Activated CD8-positive, alpha-beta T cell treated with anti-CD3 and anti-CD28 coated beads, Interleukin-2, amount 10 ng/mL, durations not matched to agents 7 days and 5 days (primary cell): ENCODE measurements around the gene PTGES. TPM values are rescaled to one million over a fixed set of nuclear protein-coding genes. Genes with fewer than 3 reads are reported as not detected.

ENCODE experiments used
- ATAC-seq: fragments of 150-1000 bp; cut with Tn5 transposase; one replicate; pipeline ENCODE4 v1.10.0; 2021; ENCODE audit warnings: moderate library complexity
- CTCF ChIA-PET: fragments of 350-600 bp; sonication (Branson Sonifier 250); formaldehyde crosslinking; loops from one replicate; lab custom pipeline; 2021; ENCODE audit warnings: antibody characterized with exemption; lab: Charles Lee
- POLR2A ChIA-PET: fragments of 350-600 bp; sonication (Branson Sonifier 250); formaldehyde crosslinking; loops from one replicate; lab custom pipeline; 2021; ENCODE audit warnings: antibody characterized with exemption; lab: Charles Lee
- DNase-seq: peaks from one replicate; pipeline ENCODE4 v3.0.0-alpha.2; 2020
- H3K27ac Mint-ChIP-seq: one replicate; pipeline ENCODE4 v1.8.0; 2021; ENCODE audit warnings: mild to moderate bottlenecking, mixed read lengths
- H3K27me3 Mint-ChIP-seq: one replicate; pipeline ENCODE4 v1.8.0; 2021; ENCODE audit warnings: low read depth, mixed read lengths
- H3K36me3 Mint-ChIP-seq: one replicate; pipeline ENCODE4 v1.8.0; 2021; ENCODE audit warnings: low read depth, mixed read lengths
- H3K4me1 Mint-ChIP-seq: one replicate; pipeline ENCODE4 v1.8.0; 2021; ENCODE audit warnings: low read depth, mixed read lengths
- H3K4me3 Mint-ChIP-seq: one replicate; pipeline ENCODE4 v1.8.0; 2021; ENCODE audit warnings: mild to moderate bottlenecking, mixed read lengths
- H3K9me3 Mint-ChIP-seq: one replicate; pipeline ENCODE4 v1.8.0; 2022; ENCODE audit warnings: mixed read lengths; ENCODE audit not compliant: insufficient read depth
- total RNA-seq, 2 experiments: library from RNA; stranded (reverse); gene quantifications; one replicate each; pipeline ENCODE4 v1.2.3, GENCODE V29; 2021

The PTGES gene
- total RNA-seq, 2 experiments from 2014 or later: not detected

DNA sequence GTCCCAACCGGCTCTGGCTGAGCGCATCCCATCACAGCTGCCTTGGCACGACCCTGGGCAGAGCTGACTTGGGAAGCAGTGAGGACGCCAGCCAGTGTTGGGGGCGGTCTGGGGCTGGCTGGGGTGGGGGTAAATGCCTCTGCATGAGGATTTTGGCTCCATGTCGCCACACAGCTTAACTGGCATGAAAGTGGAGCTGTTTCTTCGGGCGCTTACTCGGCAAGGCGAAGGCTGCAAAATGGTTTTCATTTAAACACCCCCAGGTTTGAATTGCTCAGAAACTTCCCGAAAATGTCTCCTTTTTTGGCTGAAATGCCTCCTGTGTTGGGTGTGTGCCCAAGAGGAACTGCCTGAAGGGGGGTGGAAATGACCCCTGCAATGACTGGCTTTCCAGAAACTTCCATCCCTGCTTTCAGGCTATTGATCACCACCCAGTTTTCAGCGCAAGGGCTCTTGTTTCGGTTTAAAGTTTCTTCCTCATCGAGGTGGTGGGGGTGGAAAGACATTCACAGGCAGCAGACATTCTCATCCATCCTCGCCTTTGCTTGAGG is 38.3 kb downstream of the PTGES start:
- ChIA-PET POLR2A (no interaction called here), CTCF (interaction anchor here (0.6 to 2.1 kb wide), 2 partner anchors 12 to 23 kb away, joined by 3 to 17 read pairs; no protein-coding TSS in a partner anchor)
- H3K27ac Mint-ChIP-seq: no peak overlapping the region
- H3K4me3 Mint-ChIP-seq: no peak overlapping the region
- H3K4me1 Mint-ChIP-seq: peaks cover 30% of the 10 kb centered on the region
- H3K9me3 Mint-ChIP-seq: no peaks in the 10 kb centered on the region
- no peaks in the 10 kb centered on the region for H3K36me3 Mint-ChIP-seq
- DNase-seq (no peak), ATAC-seq (no peak)
- H3K27me3 Mint-ChIP-seq: peaks cover 10% of the 10 kb centered on the region

DNA sequence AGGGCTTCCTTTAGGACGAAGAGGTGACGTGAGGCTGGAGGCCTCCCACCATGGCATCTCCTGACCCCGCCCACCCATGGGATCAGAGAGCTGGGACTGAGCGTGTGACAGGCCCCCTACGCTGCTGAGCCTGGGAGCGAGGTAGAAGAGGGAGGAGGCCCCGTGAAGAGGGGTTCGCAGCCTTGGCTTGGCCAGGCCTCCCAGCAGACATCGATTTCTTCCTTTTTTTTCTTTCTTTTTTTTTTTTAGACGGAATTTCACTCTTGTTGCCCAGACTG is 39.5 kb downstream of the PTGES start:
- CTCF ChIA-PET: interaction anchor here (1.1 to 2.2 kb wide), 4 partner anchors 13 to 89 kb away, joined by 4 to 6 read pairs (median 5); no protein-coding TSS in a partner anchor
- H3K4me3 Mint-ChIP-seq: no peak overlapping the region
- peaks cover 30% of the 10 kb centered on the region for H3K4me1 Mint-ChIP-seq
- no peak overlapping the region for H3K27ac Mint-ChIP-seq
- no peaks in the 10 kb centered on the region for H3K36me3 Mint-ChIP-seq
- peaks cover 10% of the 10 kb centered on the region for H3K27me3 Mint-ChIP-seq
- POLR2A ChIA-PET: no interaction called here
- ATAC-seq: no peak
- H3K9me3 Mint-ChIP-seq: no peaks in the 10 kb centered on the region
- DNase-seq: no peak

DNA sequence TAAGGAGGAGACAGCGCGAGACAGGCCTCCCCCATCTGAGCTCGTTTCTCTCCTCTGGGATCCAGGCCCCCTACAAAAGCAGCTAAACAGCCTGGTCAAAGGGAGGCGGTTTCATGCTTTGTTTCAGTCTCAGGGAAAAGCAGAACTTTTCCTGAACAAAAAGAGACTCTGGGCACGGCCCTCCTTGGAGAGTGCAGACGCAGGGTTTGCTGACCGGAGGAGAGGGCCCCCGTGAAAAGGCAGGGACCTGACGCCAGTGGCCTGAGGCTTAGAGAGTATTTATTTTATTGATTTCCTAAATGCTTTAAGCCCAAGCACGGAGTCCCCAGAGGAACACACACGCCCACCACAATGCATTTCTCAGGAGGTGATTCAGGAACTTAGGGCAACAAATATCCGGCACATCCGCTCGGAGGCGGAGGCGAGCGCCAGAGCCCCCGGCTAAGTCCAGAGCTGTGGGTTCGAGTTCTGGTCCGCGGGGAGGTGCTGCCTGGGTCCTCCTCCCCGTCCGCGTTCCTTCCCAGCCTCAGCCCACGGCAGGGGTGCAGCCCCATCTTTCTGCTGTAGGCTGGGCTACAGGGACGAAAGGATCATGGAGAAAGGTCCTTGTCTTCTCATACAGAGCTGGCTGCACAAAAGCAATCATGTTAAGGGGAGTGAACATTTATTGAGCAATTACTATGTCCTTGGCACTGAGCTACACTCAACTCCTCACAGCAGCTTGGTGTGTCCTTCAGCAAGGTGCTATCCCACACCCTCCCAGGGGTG is 40.0 kb downstream of the PTGES start:
- Mint-ChIP-seq H3K27me3 (peaks cover 11% of the 10 kb centered on the region), H3K4me1 (peaks cover 32% of the 10 kb centered on the region), H3K9me3 (no peaks in the 10 kb centered on the region), H3K4me3 (peak overlapping the region; percentile 74), H3K27ac (peak overlapping the region; percentile 83), H3K36me3 (no peaks in the 10 kb centered on the region)
- ATAC-seq: no peak
- POLR2A ChIA-PET: no interaction called here
- CTCF ChIA-PET: interaction anchor here (1.1 to 2.8 kb wide), 6 partner anchors 13 to 89 kb away, joined by 4 to 11 read pairs (median 5); no protein-coding TSS in a partner anchor
- no peak for DNase-seq

DNA sequence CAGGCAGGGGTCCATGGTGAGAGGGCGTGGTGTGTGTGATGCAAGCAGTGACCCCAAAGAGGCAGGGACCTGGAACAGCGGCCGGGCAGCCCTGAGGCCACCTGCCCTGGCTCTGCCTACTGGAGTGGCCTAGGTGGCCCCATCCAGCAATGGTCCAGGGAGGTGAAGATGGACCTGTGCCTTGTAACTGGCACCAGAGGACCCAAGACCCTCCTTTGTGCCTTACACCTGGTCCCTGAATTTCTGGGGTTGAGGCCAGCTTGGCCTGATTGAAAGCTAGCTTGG is 42.7 kb downstream of the PTGES start:
- no peak for ATAC-seq
- DNase-seq: no peak
- CTCF ChIA-PET: interaction anchor here (1.6 to 2.8 kb wide), 3 partner anchors 16 to 80 kb away, joined by 4 to 11 read pairs (median 8); no protein-coding TSS in a partner anchor
- Mint-ChIP-seq H3K4me3 (no peak overlapping the region), H3K4me1 (peaks cover 32% of the 10 kb centered on the region), H3K27ac (peak overlapping the region; percentile 62), H3K27me3 (peaks cover 3% of the 10 kb centered on the region), H3K36me3 (no peaks in the 10 kb centered on the region), H3K9me3 (no peaks in the 10 kb centered on the region)
- POLR2A ChIA-PET: no interaction called here

DNA sequence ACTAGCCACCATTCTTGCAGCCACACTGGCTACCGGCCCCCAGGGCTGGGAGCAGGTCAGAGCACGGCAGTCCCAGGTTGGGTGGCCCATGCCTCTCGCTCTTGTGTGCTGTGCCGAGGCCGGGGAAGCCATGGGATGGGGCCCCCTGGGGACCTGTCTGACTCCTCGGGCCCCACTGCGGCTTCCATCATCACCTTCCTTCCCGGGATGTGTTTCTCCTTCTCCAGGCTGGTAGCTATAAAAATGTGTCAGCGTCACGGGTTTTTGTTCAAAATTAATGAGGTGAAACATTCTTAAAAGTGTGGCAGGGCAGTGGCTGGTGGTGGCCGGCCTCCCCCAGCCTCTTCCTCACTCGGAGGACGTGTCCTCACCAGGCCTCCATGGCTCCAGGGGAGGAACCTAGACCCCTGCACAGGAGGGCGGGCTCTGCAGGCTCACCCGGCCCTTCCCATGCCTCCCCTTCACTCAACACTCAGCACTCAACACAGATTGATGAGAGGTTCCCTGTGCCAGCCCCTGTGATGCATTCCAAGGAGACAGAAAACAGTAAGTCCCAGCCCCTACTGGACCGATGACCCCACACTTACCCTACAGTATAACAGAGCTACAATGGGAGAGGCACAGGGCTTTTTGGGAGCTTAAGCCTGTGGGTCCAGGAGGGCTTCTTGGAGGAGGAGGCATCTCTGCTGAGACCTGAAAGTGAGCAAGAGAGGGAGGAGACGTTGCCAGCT is 43.2 kb downstream of the PTGES start:
- POLR2A ChIA-PET: no interaction called here
- Mint-ChIP-seq H3K27ac (peak overlapping the region; percentile 62), H3K36me3 (no peaks in the 10 kb centered on the region), H3K4me1 (peaks cover 32% of the 10 kb centered on the region), H3K4me3 (no peak overlapping the region), H3K9me3 (no peaks in the 10 kb centered on the region), H3K27me3 (peaks cover 3% of the 10 kb centered on the region)
- DNase-seq: no peak
- no peak for ATAC-seq
- CTCF ChIA-PET: interaction anchor here (1.6 to 2.8 kb wide), 3 partner anchors 17 to 81 kb away, joined by 4 to 11 read pairs (median 8); no protein-coding TSS in a partner anchor

DNA sequence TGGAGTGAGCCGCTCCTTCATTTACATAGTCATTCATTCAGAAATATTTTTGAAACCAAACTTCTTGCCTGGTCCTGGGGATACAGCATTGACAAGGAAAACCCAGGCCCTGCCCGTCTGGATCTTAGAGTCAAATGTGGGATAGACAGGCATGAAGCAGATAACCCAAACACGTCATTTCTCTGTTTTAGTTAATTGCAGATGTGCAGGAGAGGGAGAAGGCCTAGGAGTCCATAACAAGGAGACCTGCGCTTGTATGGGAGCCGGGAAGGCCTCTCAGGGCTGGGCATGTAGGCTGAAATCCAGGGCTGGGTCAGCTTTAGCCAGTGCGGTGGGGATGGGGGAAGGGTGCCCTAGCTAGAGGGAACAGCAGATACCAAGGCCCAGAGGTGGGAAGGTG is 44.0 kb downstream of the PTGES start:
- H3K27ac Mint-ChIP-seq: no peak overlapping the region
- ATAC-seq (no peak), DNase-seq (no peak)
- peaks cover 32% of the 10 kb centered on the region for H3K4me1 Mint-ChIP-seq
- H3K27me3 Mint-ChIP-seq: peaks cover 7% of the 10 kb centered on the region
- ChIA-PET CTCF (interaction anchor here (2.0 kb wide), 1 partner anchor 18 kb away, joined by 8 read pairs; no protein-coding TSS in a partner anchor), POLR2A (no interaction called here)
- no peaks in the 10 kb centered on the region for H3K9me3 Mint-ChIP-seq
- no peak overlapping the region for H3K4me3 Mint-ChIP-seq
- no peaks in the 10 kb centered on the region for H3K36me3 Mint-ChIP-seq

DNA sequence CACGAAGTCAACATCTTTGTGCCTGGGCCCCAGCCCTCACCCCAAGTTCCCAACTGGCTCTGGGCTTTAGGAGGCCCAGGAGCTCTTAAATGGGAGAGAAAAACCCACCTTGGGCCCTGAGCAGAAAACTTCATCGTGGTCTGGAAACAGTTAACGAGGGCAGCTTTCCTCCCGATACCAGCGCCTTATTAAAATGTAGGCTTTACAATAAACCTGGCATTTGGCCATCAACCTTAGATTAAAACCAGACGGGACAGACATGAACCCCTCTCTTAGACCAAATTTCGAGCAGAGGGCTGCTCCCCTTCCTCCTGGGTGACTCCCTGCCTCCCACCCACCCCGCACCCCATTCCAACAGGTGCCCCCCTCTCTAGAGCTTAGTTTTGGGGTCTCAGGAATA is 48.0 kb downstream of the PTGES start:
- Mint-ChIP-seq H3K27ac (no peak overlapping the region), H3K4me1 (peaks cover 3% of the 10 kb centered on the region), H3K36me3 (no peaks in the 10 kb centered on the region), H3K9me3 (no peaks in the 10 kb centered on the region), H3K4me3 (no peak overlapping the region), H3K27me3 (peaks cover 11% of the 10 kb centered on the region)
- no peak for ATAC-seq
- ChIA-PET CTCF (no interaction called here), POLR2A (no interaction called here)
- no peak for DNase-seq

DNA sequence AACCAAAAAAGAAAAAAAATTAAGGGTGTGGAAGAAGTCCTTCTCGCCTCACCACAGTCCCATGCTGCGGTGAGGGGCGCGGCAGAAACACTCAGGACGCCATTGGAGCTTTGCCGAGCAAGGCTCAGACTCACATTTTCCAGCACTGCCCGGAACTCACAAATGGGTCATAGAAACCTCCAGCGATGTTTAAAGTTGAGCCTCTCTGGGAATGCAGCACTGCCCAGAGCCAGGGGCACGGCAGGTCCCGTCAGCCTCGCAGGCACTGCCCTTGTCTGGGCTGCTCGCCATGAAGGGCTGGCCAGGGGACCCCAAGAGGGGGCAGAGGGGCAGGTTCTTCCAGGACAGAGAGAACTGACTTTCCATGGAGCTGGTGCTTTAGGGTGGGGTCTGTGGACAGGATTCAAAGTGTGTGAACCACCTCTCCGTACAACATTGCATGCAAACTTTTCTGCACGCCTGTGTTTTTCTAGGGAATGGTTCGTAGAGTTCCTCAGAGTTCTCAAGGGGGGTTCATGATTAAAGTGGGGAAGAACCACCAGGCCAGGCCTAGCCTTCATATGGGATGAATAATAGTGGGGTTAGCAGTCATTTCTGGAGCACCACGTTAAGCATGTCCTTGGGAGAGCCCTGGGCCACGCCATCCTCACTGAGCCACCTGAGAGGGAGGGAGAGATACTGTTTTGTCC is 49.0 kb downstream of the PTGES start:
- no peak overlapping the region for H3K27ac Mint-ChIP-seq
- no peaks in the 10 kb centered on the region for H3K36me3 Mint-ChIP-seq
- ChIA-PET CTCF (interaction anchor here (1.2 kb wide), 1 partner anchor 23 kb away, joined by 5 read pairs; no protein-coding TSS in a partner anchor), POLR2A (no interaction called here)
- H3K9me3 Mint-ChIP-seq: no peaks in the 10 kb centered on the region
- ATAC-seq: no peak
- DNase-seq: no peak
- no peak overlapping the region for H3K4me3 Mint-ChIP-seq
- H3K4me1 Mint-ChIP-seq: peaks cover 2% of the 10 kb centered on the region
- peaks cover 17% of the 10 kb centered on the region for H3K27me3 Mint-ChIP-seq

DNA sequence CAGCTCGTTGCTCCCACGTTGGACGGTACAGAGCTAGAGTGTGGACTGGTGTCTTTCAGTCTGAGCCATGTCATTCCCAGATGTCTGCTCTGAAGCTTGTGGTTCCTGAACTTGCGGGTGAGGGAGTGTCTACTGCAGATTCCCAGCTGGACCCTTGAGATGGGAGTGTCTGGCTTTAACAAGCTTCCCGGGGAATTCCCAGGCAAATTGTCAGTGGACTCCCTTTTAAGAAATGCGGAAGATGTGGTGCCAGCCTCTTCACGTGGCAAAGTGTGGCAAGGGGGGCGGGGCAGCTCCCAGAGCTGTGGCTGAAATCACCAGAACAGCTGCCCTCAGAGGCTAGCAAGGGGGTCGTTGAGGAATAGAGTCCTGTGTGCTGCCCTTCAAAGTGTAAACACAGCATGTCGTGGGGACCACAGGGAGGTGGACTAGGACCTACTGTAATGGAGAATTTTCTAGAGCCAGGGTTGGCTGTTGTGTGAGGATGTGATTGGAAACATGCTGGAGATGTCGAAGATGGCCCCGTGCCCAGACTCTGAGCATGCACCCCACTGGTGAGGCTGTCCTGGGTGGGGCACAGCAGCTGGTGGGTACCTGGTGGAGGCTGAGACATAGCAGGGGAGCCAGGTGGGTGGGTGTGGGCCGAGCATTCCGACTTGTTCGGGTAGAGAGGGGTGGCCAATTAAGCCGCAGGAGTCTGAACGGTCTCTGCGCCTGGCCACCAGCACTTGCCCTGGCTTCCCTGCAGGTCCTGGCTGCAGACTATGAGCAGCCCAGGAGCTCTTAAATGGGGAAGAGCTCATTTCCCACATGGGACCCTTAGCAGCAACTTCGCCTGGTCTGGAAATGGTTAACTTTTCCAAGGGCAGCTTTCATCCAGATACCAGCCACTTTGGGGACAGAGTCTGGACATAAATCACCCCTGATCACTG is 50.0 kb downstream of the PTGES start:
- Mint-ChIP-seq H3K36me3 (no peaks in the 10 kb centered on the region), H3K27me3 (peaks cover 17% of the 10 kb centered on the region), H3K4me1 (peaks cover under 1% of the 10 kb centered on the region), H3K27ac (no peak overlapping the region), H3K9me3 (no peaks in the 10 kb centered on the region), H3K4me3 (no peak overlapping the region)
- ChIA-PET POLR2A (no interaction called here), CTCF (interaction anchor here (1.2 kb wide), 1 partner anchor 24 kb away, joined by 5 read pairs; no protein-coding TSS in a partner anchor)
- no peak for DNase-seq
- no peak for ATAC-seq

DNA sequence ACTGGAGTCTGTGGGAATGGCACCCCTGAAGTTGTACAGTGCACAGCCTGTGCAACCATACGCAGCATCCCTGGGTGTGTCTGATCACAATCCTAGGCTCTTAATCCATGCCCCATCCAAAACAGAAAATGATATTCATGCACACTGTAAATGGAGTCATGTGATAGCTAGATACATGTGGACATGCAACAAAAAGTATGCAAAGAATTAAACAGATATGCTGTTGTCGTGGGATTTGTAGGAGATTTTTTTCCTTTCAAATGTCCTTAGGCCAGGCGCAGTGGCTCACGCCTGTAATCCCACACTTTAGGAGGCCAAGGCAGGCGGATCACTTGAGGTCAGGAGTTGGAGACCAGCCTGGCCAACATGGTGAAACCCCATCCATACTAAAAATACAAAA is 51.3 kb downstream of the PTGES start:
- peaks cover 22% of the 10 kb centered on the region for H3K27me3 Mint-ChIP-seq
- ATAC-seq (no peak), DNase-seq (no peak)
- H3K27ac Mint-ChIP-seq: no peak overlapping the region
- no peaks in the 10 kb centered on the region for H3K9me3 Mint-ChIP-seq
- no peak overlapping the region for H3K4me3 Mint-ChIP-seq
- H3K36me3 Mint-ChIP-seq: no peaks in the 10 kb centered on the region
- H3K4me1 Mint-ChIP-seq: peaks cover 9% of the 10 kb centered on the region
- ChIA-PET POLR2A (no interaction called here), CTCF (interaction anchor here (0.8 to 1.2 kb wide), 2 partner anchors 17 to 36 kb away, joined by 3 read pairs; no protein-coding TSS in a partner anchor)

DNA sequence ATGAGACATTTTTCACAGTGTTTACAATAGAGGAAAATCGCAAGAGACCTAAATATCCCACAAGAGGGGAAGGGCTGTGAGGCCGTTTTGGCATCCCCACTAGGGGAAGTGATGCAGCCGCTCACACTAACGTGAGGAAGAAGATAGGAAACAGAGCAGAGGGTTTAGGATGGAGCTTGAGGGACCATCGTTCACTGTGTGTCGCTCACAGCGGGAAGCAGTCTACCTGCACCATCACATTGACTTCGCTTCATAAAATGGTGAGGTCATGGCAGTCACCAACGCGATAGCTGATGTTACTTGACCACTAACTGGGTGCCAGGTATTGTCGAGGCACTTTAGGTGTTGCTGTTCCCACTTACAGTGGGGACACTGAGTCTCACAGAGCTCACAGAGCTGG is 51.8 kb downstream of the PTGES start:
- Mint-ChIP-seq H3K27ac (no peak overlapping the region), H3K36me3 (no peaks in the 10 kb centered on the region), H3K4me3 (no peak overlapping the region), H3K9me3 (no peaks in the 10 kb centered on the region), H3K4me1 (peaks cover 9% of the 10 kb centered on the region), H3K27me3 (peaks cover 23% of the 10 kb centered on the region)
- CTCF ChIA-PET: interaction anchor here (0.8 to 1.2 kb wide), 2 partner anchors 17 to 37 kb away, joined by 3 read pairs; no protein-coding TSS in a partner anchor
- DNase-seq (no peak), ATAC-seq (no peak)
- POLR2A ChIA-PET: no interaction called here
